GM18526 (cell line): ENCODE results near the gene SIMC1.
A peak's percentile ranks its signal among the peaks of the same experiment; 100 is the strongest.

Experiments
- POLR2A ChIP-seq: IDR thresholded peaks from 3 replicates; pipeline ENCODE4 v1.6.1; 2011; ENCODE audit not compliant: insufficient read length; ENCODE audit errors: extremely low read depth

SIMC1 gene

GRCh38 chr5:176388003-176388443, 149.8 kb downstream of the SIMC1 start:
- TF ChIP-seq POLR2A: no peak

- peak; percentile 87 for TF ChIP-seq POLR2A
These were observed 150.4 kb downstream of the SIMC1 start, which contains the start of the genes HIGD2A and NOP16 for GRCh38 chr5:176388444-176389134. Gene HIGD2A (plus strand): TSS chr5:176388751. CDS start chr5:176388820, 69 bp downstream. Gene NOP16 (minus strand): TSS chr5:176388598. CDS start chr5:176388539, 59 bp downstream.

- peak; percentile 79 for TF ChIP-seq POLR2A
These were observed 151.2 kb downstream of the SIMC1 start for GRCh38 chr5:176389135-176390123.

- no peak for TF ChIP-seq POLR2A
These were observed 153.3 kb downstream of the SIMC1 start for GRCh38 chr5:176391479-176391878.

- no peak for TF ChIP-seq POLR2A
These were observed 153.8 kb downstream of the SIMC1 start for GRCh38 chr5:176391999-176392398.

GRCh38 chr5:176392526-176392925, 154.3 kb downstream of the SIMC1 start:
- no peak for TF ChIP-seq POLR2A

- TF ChIP-seq POLR2A: no peak
These were observed 155.9 kb downstream of the SIMC1 start for GRCh38 chr5:176394096-176394495.

- TF ChIP-seq POLR2A: no peak
These were observed 156.9 kb downstream of the SIMC1 start for GRCh38 chr5:176394881-176395675.
